Measurements from ENCODE around the gene DOK6.

GRCh38 chr18:69876490-69876889 is 475.8 kb downstream of the DOK6 start:
- TF ChIP-seq POLR2AphosphoS5 (IDR thresholded peaks at IDR 0.05; ENCODE audit: borderline replicate concordance, low read depth, low read length) (no peak), FOXP2 (optimal IDR thresholded peaks at IDR 0.05; ENCODE audit: control extremely low read depth, extremely low read length, insufficient read depth) (no peak), EZH2 (IDR thresholded peaks at IDR 0.05) (no peak)
